ENCODE measurements around the gene ARHGEF28. TPM values are rescaled to one million over a fixed set of nuclear protein-coding genes. Genes with fewer than 3 reads are reported as not detected.

Gene ARHGEF28
- total RNA-seq, 2 experiments from 2014 or later: not detected

GRCh38 chr5:73749485-73750270 lies 123.7 kb downstream of the ARHGEF28 start:
- Histone ChIP-seq H4K20me1 (ENCODE audit: insufficient read depth, low read length) (no peaks in the 10 kb centered on the region), H3K9me2 (ENCODE audit: insufficient read depth, low read length) (no peaks in the 10 kb centered on the region), H2AFZ (ENCODE audit: low read length) (no peak overlapping the region), H3K4me2 (ENCODE audit: low read length) (no peak overlapping the region), H3K9me3 (ENCODE audit: low read length) (no peaks in the 10 kb centered on the region), H3K27ac (ENCODE audit: low read depth, low read length, poor library complexity, severe bottlenecking) (no peak overlapping the region), H3K4me3 (ENCODE audit: low read depth, low read length, poor library complexity, severe bottlenecking) (no peak overlapping the region), H3K79me2 (ENCODE audit: insufficient read depth, low read depth, low read length) (no peaks in the 10 kb centered on the region), H3K4me1 (ENCODE audit: insufficient read depth, low read length, poor library complexity, severe bottlenecking) (no peaks in the 10 kb centered on the region), H3K36me3 (ENCODE audit: insufficient read depth, low read length) (no peaks in the 10 kb centered on the region)
- intact Hi-C loops (cut with micrococcal nuclease; ENCODE audit: unreplicated experiment): no loop called here
- BruUV-seq (replicated peaks): no TSS peak
- DNase-seq (ENCODE audit: low spot score): no peak
- POLR2A ChIA-PET: no interaction called here
- CTCF ChIA-PET (ENCODE audit: unreplicated experiment): no interaction called here
- no peak for TF ChIP-seq EZH2phosphoT487 (IDR thresholded peaks at IDR 0.05; ENCODE audit: borderline replicate concordance, low read depth, low read length)
- TF ChIP-seq CTCF (conservative IDR thresholded peaks at IDR 0.05; ENCODE audit: low read length): no peak

- H3K4me2 ChIP-seq (ENCODE audit: low read length): no peak overlapping the region
These were observed 125.4 kb downstream of the ARHGEF28 start for GRCh38 chr5:73751254-73751914.

More at GRCh38 chr5:73751254-73751914, 125.4 kb downstream of the ARHGEF28 start:
- no peak for DNase-seq (ENCODE audit: low spot score)
- no peaks in the 10 kb centered on the region for H4K20me1 ChIP-seq (ENCODE audit: insufficient read depth, low read length)
- no TSS peak for BruUV-seq (replicated peaks)
- ChIA-PET CTCF (ENCODE audit: unreplicated experiment) (no interaction called here), POLR2A (interaction anchor here (0.6 to 1.3 kb wide), 3 partner anchors 19 to 393 kb away, joined by 3 to 5 read pairs (median 4); no protein-coding TSS in a partner anchor)
- no peak for TF ChIP-seq CTCF (conservative IDR thresholded peaks at IDR 0.05; ENCODE audit: low read length)
- no peak for TF ChIP-seq EZH2phosphoT487 (IDR thresholded peaks at IDR 0.05; ENCODE audit: borderline replicate concordance, low read depth, low read length)
- H3K9me3 ChIP-seq (ENCODE audit: low read length): no peaks in the 10 kb centered on the region
- intact Hi-C loops (cut with micrococcal nuclease; ENCODE audit: unreplicated experiment): no loop called here
- no peaks in the 10 kb centered on the region for H3K4me1 ChIP-seq (ENCODE audit: insufficient read depth, low read length, poor library complexity, severe bottlenecking)
- H3K9me2 ChIP-seq (ENCODE audit: insufficient read depth, low read length): no peaks in the 10 kb centered on the region
- no peak overlapping the region for H3K27ac ChIP-seq (ENCODE audit: low read depth, low read length, poor library complexity, severe bottlenecking)
- no peak overlapping the region for H2AFZ ChIP-seq (ENCODE audit: low read length)
- H3K36me3 ChIP-seq (ENCODE audit: insufficient read depth, low read length): no peaks in the 10 kb centered on the region
- no peaks in the 10 kb centered on the region for H3K79me2 ChIP-seq (ENCODE audit: insufficient read depth, low read depth, low read length)
- no peak overlapping the region for H3K4me3 ChIP-seq (ENCODE audit: low read depth, low read length, poor library complexity, severe bottlenecking)

Data from OCI-LY7 (cell line).